ENCODE results near the gene DLG2. TPM values are rescaled to one million over a fixed set of nuclear protein-coding genes. Genes with fewer than 3 reads are reported as not detected.

DLG2 gene
- total RNA-seq, 4 donors from 2014 or later = 0.18 to 8.3 (median 2.5) TPM

DNA sequence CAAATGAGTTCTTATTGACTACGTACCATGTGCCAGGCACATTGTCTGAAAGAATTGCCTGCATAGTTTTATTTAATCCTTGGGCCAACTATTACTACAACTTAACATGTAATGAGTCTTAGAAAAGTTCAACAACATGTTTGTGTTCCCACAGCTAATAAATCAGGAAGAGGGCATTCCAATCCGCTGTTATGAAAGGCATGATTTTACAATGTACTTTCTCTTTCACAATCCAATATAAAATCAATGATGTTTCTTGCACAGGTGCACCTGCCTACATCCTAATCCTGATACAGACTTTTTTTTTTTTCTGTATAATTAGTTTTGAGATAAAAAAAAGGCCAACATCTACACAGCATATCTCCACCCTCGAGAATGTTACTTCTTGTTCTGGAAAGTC is 1612.6 kb downstream of the DLG2 start:
- Histone ChIP-seq H3K27me3 (no peaks in the 10 kb centered on the region), H3K4me3 (no peak overlapping the region), H3K9me3 (no peaks in the 10 kb centered on the region), H3K36me3 (no peaks in the 10 kb centered on the region), H3K27ac (no peak overlapping the region), H3K4me1 (no peaks in the 10 kb centered on the region)
- DNase-seq = no peak
- no peak for TF ChIP-seq POLR2A (IDR thresholded peaks at IDR 0.05)
- TF ChIP-seq, protein P1, sequence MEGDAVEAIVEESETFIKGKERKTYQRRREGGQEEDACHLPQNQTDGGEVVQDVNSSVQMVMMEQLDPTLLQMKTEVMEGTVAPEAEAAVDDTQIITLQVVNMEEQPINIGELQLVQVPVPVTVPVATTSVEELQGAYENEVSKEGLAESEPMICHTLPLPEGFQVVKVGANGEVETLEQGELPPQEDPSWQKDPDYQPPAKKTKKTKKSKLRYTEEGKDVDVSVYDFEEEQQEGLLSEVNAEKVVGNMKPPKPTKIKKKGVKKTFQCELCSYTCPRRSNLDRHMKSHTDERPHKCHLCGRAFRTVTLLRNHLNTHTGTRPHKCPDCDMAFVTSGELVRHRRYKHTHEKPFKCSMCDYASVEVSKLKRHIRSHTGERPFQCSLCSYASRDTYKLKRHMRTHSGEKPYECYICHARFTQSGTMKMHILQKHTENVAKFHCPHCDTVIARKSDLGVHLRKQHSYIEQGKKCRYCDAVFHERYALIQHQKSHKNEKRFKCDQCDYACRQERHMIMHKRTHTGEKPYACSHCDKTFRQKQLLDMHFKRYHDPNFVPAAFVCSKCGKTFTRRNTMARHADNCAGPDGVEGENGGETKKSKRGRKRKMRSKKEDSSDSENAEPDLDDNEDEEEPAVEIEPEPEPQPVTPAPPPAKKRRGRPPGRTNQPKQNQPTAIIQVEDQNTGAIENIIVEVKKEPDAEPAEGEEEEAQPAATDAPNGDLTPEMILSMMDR (IDR thresholded peaks at IDR 0.05) = no peak

DNA sequence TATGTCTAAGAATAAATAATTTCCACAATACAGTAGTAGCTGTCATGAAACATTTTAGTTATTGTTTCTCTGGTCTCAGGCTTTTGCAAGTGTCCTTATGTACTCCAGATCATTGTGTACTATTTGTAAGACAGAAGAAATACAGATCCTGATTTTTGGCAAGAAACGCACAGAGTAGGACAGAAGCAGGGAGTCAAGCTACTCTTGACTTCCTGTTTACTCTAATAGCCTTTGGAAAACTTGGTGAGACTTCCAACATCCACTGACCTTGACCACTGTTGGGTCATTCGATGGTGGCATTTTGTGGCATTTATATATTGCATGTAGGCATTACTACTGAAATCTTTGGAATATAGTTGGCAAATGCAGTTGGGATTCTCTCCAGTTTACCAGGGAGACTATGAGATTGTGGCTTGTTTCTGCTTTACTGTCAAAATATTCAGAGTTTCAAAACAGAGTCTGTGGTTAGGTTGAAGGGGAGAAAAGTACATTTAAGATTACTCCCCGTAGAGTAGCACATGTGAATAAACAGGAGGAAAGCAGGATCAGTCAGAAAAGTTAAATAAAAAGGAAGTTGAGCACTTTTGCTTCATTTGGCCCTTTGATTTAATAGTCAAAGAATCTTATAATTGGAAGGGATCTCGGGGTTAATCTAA is 1614.8 kb downstream of the DLG2 start:
- TF ChIP-seq, protein P1 (IDR thresholded peaks at IDR 0.05) = no peak
- TF ChIP-seq POLR2A (IDR thresholded peaks at IDR 0.05) = no peak
- Histone ChIP-seq H3K27ac (peak overlapping the region in 1 of 4 donors; percentile 48), H3K36me3 (no peaks in the 10 kb centered on the region)

DNA sequence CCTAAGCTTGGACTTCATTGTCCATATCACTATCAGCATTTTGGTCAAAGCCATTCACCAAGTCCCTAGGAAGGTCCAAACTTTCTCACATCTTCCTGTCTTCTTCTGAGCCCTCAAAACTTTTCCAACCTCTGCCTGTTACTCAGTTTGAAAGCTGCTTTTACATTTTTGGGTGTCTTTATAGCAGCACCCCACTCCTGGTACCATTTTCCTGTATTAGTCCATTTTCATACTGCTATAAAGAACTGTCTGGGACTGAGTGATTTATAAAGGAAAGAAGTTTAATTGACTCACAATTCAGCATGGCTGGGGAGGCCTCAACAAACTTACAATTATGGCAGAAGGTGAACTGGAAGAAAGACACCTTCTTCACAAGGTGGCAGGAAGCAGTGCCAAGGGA is 1624.0 kb downstream of the DLG2 start:
- no peak for DNase-seq
- H3K4me1 ChIP-seq = no peaks in the 10 kb centered on the region
- H3K27ac ChIP-seq = no peak overlapping the region
- H3K36me3 ChIP-seq = no peaks in the 10 kb centered on the region
- H3K27me3 ChIP-seq = no peaks in the 10 kb centered on the region
- no peak overlapping the region for H3K4me3 ChIP-seq
- TF ChIP-seq POLR2A (IDR thresholded peaks at IDR 0.05) = no peak
- TF ChIP-seq, protein P1 (IDR thresholded peaks at IDR 0.05) = no peak
- peaks cover 0 to 19% (median 2%) of the 10 kb centered on the region in 4 donors for H3K9me3 ChIP-seq

More for the DNA sequence above, 1614.8 kb downstream of the DLG2 start:
- no peaks in the 10 kb centered on the region for H3K4me1 ChIP-seq
- DNase-seq = no peak
- H3K4me3 ChIP-seq = no peak overlapping the region
- H3K27me3 ChIP-seq = no peaks in the 10 kb centered on the region
- no peaks in the 10 kb centered on the region for H3K9me3 ChIP-seq

DNA sequence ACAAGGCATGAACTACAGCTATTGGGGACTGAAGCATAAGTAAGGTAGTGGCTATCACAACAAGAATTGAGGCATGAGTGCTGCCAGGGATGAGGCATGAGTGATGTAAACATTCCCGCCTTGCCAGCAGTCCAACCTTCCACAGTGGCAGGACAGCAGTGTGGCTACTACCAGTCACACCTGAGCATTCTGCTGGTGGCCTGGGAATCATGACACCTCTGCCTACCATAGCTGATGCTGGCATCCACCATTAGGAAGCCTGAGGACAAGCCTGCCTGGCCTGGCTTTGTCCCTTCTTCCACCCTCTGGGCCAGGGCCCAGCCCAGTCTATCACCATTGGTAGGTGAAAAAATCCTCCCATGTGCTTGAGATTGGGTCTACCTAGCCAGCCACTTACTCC is 1628.2 kb downstream of the DLG2 start:
- no peaks in the 10 kb centered on the region for H3K36me3 ChIP-seq
- TF ChIP-seq, protein P1 (IDR thresholded peaks at IDR 0.05) = no peak
- no peak for TF ChIP-seq POLR2A (IDR thresholded peaks at IDR 0.05)
- no peaks in the 10 kb centered on the region for H3K4me1 ChIP-seq
- no peak overlapping the region for H3K27ac ChIP-seq
- DNase-seq = no peak
- peaks cover 0 to 19% (median 2%) of the 10 kb centered on the region in 4 donors for H3K9me3 ChIP-seq
- H3K4me3 ChIP-seq = no peak overlapping the region
- H3K27me3 ChIP-seq = no peaks in the 10 kb centered on the region

DNA sequence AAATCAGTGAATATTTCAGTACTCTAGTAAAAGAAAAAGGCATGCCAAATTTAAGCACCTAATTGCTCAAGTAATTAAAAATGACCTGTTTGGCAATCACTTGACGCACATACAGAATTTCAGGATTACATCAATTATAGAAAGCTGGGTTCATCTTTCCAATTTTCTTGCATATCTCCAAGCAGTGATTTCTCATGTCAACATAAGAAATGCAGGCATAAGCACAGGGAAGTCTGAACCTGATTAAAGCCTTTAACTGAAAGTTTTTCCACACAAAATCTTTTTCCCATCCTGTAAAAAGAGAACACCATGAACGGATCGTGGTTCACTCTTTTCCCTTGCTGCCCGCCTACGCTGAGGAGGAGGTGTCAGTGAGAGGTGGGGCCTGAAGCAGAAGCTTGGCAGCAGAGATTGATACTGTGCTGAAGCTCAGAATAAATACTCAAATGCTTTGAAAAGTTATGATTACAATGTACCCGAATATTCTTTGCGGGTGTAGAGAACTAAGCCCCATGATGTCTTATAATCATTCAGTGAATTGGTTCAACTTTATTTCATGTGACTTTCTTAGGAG is 1636.9 kb downstream of the DLG2 start:
- DNase-seq = no peak
- TF ChIP-seq, protein P1 (IDR thresholded peaks at IDR 0.05) = no peak
- TF ChIP-seq POLR2A (IDR thresholded peaks at IDR 0.05) = no peak
- Histone ChIP-seq H3K27ac (no peak overlapping the region), H3K27me3 (no peaks in the 10 kb centered on the region), H3K36me3 (no peaks in the 10 kb centered on the region), H3K4me1 (no peaks in the 10 kb centered on the region), H3K9me3 (no peaks in the 10 kb centered on the region), H3K4me3 (no peak overlapping the region)
